Hepatocyte (in vitro differentiated cells): ENCODE data around the gene TMCC1. TPM values are rescaled to one million over a fixed set of nuclear protein-coding genes. Genes with fewer than 3 reads are reported as not detected.
"Not testable (repeated sequence)": the region's sequence is repeated elsewhere in the genome, so short reads cannot be mapped to it uniquely, and the experiment has no call there.

Source experiments
- DNase-seq: peaks from one replicate; pipeline ENCODE4 v3.0.0-alpha.2; 2016; ENCODE audit warnings: low spot score
- H2AFZ ChIP-seq: fragments of 200-600 bp; sonication (generic); 2 replicates; pipeline ENCODE4 v1.6.0; 2016; ENCODE audit warnings: antibody characterized with exemption, mild to moderate bottlenecking
- H3K27ac ChIP-seq: fragments of 200-600 bp; sonication (generic); 2 replicates; pipeline ENCODE4 v1.5.1; 2016; ENCODE audit warnings: mild to moderate bottlenecking
- H3K27me3 ChIP-seq: fragments of 200-600 bp; sonication (generic); 2 replicates; pipeline ENCODE4 v1.6.1; 2016
- H3K36me3 ChIP-seq: fragments of 200-600 bp; sonication (generic); replicated peaks from 2 replicates; pipeline ENCODE4 v1.5.1; 2016; ENCODE audit warnings: low read depth; ENCODE audit not compliant: insufficient read depth
- H3K4me1 ChIP-seq: fragments of 200-600 bp; sonication (generic); 2 replicates; pipeline ENCODE4 v1.5.1; 2016; ENCODE audit warnings: mild to moderate bottlenecking, moderate library complexity; ENCODE audit not compliant: insufficient read depth
- H3K4me2 ChIP-seq: fragments of 200-600 bp; sonication (generic); 2 replicates; pipeline ENCODE4 v1.6.0; 2016
- H3K4me3 ChIP-seq: fragments of 200-600 bp; sonication (generic); 2 replicates; pipeline ENCODE4 v1.5.1; 2016; ENCODE audit warnings: mild to moderate bottlenecking
- H3K79me2 ChIP-seq: fragments of 200-600 bp; sonication (generic); 2 replicates; pipeline ENCODE4 v1.6.0; 2017; ENCODE audit warnings: mild to moderate bottlenecking
- H3K9me2 ChIP-seq: fragments of 200-600 bp; sonication (generic); replicated peaks from 2 replicates; pipeline ENCODE4 v1.6.0; 2017; ENCODE audit warnings: mild to moderate bottlenecking; ENCODE audit not compliant: insufficient read depth
- H3K9me3 ChIP-seq: fragments of 200-600 bp; sonication (generic); 2 replicates; pipeline ENCODE4 v1.5.1; 2016; ENCODE audit warnings: low read depth, mild to moderate bottlenecking
- H4K20me1 ChIP-seq: fragments of 200-600 bp; sonication (generic); 2 replicates; pipeline ENCODE4 v1.6.0; 2016; ENCODE audit warnings: mild to moderate bottlenecking; ENCODE audit not compliant: insufficient read depth, poor library complexity, severe bottlenecking
- EZH2 ChIP-seq: fragments of 200-600 bp; sonication (generic); IDR thresholded peaks from 2 replicates; pipeline ENCODE4 v1.6.1; 2016; ENCODE audit warnings: antibody characterized with exemption, mild to moderate bottlenecking, borderline replicate concordance
- EZH2phosphoT487 ChIP-seq: fragments of 200-600 bp; sonication (generic); IDR thresholded peaks from one replicate; pipeline ENCODE4 v1.6.1; 2018; ENCODE audit warnings: antibody characterized with exemption, mild to moderate bottlenecking, low read depth, moderate library complexity; ENCODE audit not compliant: unreplicated experiment, severe bottlenecking
- WGBS: methylation state at CpG from one replicate; pipeline ENCODE4 v1.1.6; 2016; ENCODE audit warnings: low lambda C conversion rate; ENCODE audit errors: missing lambda C conversion rate; 5-methylcytosine and 5-hydroxymethylcytosine counted together
- polyA plus RNA-seq: library from polyadenylated mRNA; unstranded; fragments of >200 nt; fragmentation: Nextera tagmentation; extraction: Ambion mirVana; gene quantifications from 2 replicates; pipeline ENCODE4 v1.2.1, GENCODE V29; 2016
- total RNA-seq: library from RNA; depleted of rRNA; stranded (reverse); fragments of >200 nt; gene quantifications from 2 replicates; pipeline ENCODE4 v1.2.3, GENCODE V29; 2014
- TF ChIP-seq, protein P1 (sequence below): fragments of 200-600 bp; sonication (generic); IDR thresholded peaks from 2 replicates; pipeline ENCODE4 v1.5.1; 2016; ENCODE audit warnings: antibody characterized with exemption, mild to moderate bottlenecking; ENCODE audit not compliant: poor library complexity

TMCC1 gene
- total and polyA plus RNA-seq, 2 experiments from 2014 or later, result 7.0 to 17.3 TPM

DNA sequence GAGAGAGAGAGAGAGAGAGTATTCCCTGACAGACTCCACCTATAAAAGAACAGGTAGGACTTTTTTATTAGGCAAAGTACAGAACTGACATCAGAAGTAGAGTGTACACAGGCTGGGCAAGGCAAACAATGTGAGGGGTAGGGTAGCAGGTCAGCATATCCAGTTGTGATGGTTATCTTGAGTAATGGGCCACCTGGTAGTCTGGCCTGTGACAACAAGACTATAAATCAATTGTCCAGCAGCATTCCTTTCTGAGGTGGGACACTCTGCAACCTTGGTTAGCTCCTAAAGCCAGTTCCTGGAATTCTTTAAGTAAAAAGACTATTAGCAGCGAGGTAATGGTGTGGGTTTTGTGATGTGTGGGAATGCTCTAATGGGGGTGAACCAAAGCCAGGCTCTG lies 14.9 kb upstream of the TMCC1 start:
- Histone ChIP-seq H3K9me2 (no peaks in the 10 kb centered on the region), H3K9me3 (peaks cover 20% of the 10 kb centered on the region), H3K4me3 (no peak overlapping the region), H2AFZ (no peak overlapping the region), H3K4me2 (peak overlapping the region; percentile 44), H4K20me1 (no peaks in the 10 kb centered on the region), H3K4me1 (peaks cover 6% of the 10 kb centered on the region), H3K27me3 (no peaks in the 10 kb centered on the region), H3K27ac (peak overlapping the region; percentile 92), H3K36me3 (no peaks in the 10 kb centered on the region), H3K79me2 (no peaks in the 10 kb centered on the region)
- TF ChIP-seq EZH2phosphoT487 (no peak), EZH2 (no peak)
- TF ChIP-seq, protein P1, sequence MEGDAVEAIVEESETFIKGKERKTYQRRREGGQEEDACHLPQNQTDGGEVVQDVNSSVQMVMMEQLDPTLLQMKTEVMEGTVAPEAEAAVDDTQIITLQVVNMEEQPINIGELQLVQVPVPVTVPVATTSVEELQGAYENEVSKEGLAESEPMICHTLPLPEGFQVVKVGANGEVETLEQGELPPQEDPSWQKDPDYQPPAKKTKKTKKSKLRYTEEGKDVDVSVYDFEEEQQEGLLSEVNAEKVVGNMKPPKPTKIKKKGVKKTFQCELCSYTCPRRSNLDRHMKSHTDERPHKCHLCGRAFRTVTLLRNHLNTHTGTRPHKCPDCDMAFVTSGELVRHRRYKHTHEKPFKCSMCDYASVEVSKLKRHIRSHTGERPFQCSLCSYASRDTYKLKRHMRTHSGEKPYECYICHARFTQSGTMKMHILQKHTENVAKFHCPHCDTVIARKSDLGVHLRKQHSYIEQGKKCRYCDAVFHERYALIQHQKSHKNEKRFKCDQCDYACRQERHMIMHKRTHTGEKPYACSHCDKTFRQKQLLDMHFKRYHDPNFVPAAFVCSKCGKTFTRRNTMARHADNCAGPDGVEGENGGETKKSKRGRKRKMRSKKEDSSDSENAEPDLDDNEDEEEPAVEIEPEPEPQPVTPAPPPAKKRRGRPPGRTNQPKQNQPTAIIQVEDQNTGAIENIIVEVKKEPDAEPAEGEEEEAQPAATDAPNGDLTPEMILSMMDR, result no peak
- 38% methylated on average over 1 of the region's 1 CpG for WGBS
- DNase-seq, result peak; percentile 64

DNA sequence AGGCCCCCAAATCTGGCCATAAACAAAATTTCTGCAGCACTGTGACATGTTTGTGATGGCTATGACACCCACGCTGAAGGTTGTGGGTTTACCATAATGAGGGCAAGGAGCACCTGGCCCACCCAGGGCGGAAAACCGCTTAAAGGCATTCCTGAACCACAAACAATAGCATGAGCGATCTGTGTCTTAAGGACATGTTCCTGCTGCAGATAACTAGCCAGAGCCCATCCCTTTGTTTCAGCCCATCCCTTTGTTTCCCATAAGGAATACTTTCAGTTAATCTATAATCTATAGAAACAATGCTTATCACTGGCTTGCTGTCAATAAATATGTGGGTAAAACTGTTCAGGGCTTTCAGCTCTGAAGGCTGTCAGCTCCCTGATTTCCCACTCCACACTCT lies 7.8 kb upstream of the TMCC1 start:
- not testable (repeated sequence) for H2AFZ ChIP-seq, DNase-seq, H3K4me3 ChIP-seq, H3K27ac ChIP-seq, H3K4me2 ChIP-seq, H3K36me3 ChIP-seq, H4K20me1 ChIP-seq, H3K27me3 ChIP-seq, H3K4me1 ChIP-seq, H3K79me2 ChIP-seq, H3K9me2 ChIP-seq
- 86% methylated on average over 4 of the region's 4 CpGs for WGBS
- peaks cover 12% of the 10 kb centered on the region for H3K9me3 ChIP-seq

DNA sequence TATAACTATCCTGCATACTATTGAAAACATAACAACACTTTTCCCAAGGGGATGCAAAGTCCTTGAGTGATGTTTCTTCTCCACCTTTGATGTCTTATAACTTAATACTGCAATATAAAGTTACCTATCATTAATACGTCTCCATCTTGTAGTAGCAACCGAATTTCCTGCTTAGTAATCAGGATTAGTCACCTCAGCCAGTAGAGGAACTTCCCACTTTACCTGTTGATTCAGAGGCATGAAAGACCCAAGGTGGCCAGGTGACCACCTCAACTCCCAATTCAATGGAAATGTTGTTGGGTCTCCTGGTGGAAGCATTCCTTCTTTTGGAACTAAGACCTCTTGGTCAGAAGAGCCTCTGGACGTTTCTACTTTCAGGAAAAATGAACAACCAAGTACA lies 3.5 kb upstream of the TMCC1 start:
- H2AFZ ChIP-seq, result no peak overlapping the region
- H3K27me3 ChIP-seq, result no peaks in the 10 kb centered on the region
- H3K79me2 ChIP-seq, result peaks cover 19% of the 10 kb centered on the region
- no peak for DNase-seq
- no peaks in the 10 kb centered on the region for H3K9me2 ChIP-seq
- no peaks in the 10 kb centered on the region for H3K9me3 ChIP-seq
- H3K27ac ChIP-seq, result no peak overlapping the region
- no peak overlapping the region for H3K4me3 ChIP-seq
- WGBS, result 69% methylated on average over 3 of the region's 3 CpGs
- no peak for TF ChIP-seq EZH2phosphoT487
- peaks cover 9% of the 10 kb centered on the region for H3K4me1 ChIP-seq
- H3K36me3 ChIP-seq, result no peaks in the 10 kb centered on the region
- H4K20me1 ChIP-seq, result no peaks in the 10 kb centered on the region
- no peak overlapping the region for H3K4me2 ChIP-seq

DNA sequence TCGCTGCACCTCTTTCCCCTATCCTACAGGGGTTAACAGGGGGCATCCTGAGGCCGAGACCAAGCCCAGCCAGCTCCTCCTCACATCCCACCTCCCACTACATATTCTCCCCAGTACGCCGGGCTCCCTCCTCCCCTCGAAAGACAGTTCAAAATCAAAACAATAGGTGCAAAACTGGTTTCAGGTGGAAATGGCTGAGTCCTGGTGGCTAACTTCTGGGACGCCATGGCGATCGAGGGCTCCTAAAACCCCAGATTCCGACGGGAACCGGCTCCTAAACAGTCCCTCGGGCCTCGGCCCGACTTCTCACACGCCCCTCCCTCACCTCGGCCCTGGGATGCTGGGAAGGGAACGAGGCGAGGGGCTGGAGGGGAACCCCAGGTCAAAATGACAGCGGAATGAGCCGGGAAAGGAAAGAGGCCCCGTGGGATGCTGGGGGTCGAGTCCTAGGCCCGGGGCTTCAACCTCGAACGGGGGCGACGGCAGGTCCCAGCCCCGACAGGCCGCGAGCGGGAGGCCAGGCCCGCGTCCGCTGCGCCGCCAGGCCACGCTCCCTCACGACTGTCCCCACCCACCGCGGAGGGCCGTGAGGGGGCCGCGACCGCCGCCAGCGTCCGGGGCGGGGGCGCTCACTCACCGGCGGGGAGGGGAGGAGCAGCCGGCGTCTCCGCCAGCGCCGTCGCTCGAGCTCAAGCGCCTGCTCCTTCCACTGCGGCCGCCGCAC lies 492 bp downstream of the TMCC1 start:
- H2AFZ ChIP-seq, result peak overlapping the region; percentile 88
- H4K20me1 ChIP-seq, result peaks cover 10% of the 10 kb centered on the region
- TF ChIP-seq EZH2phosphoT487 (no peak), EZH2 (no peak)
- TF ChIP-seq, protein P1, result no peak
- peak overlapping the region; percentile 93 for H3K4me3 ChIP-seq
- H3K36me3 ChIP-seq, result no peaks in the 10 kb centered on the region
- H3K27ac ChIP-seq, result peak overlapping the region; percentile 100
- DNase-seq, result no peak
- H3K79me2 ChIP-seq, result peaks cover 57% of the 10 kb centered on the region
- peak overlapping the region; percentile 91 for H3K4me2 ChIP-seq
- H3K4me1 ChIP-seq, result peaks cover 25% of the 10 kb centered on the region
- no peaks in the 10 kb centered on the region for H3K9me3 ChIP-seq
- H3K27me3 ChIP-seq, result no peaks in the 10 kb centered on the region
- H3K9me2 ChIP-seq, result no peaks in the 10 kb centered on the region
- WGBS, result 1% methylated on average over 23 of the region's 62 CpGs
